HG03060 (cell line): ENCODE results near the gene IDH3A.
"Not testable (repeated sequence)": the region's sequence is repeated elsewhere in the genome, so short reads cannot be mapped to it uniquely, and the experiment has no call there.

Source experiments
- ATAC-seq: cut with Tn5 transposase; IDR thresholded peaks from one replicate; pipeline ENCODE4 v1.9.1; 2021; ENCODE audit warnings: low read depth, moderate number of reproducible peaks; ENCODE audit not compliant: unreplicated experiment

Gene IDH3A

GRCh38 chr15:78129077-78129750 is 19.9 kb upstream of the IDH3A start:
- ATAC-seq: no peak

- ATAC-seq: no peak
Observed at GRCh38 chr15:78129751-78130287, 19.3 kb upstream of the IDH3A start.

GRCh38 chr15:78130466-78131294 is 18.5 kb upstream of the IDH3A start:
- no peak for ATAC-seq

- ATAC-seq: no peak
Observed at GRCh38 chr15:78131295-78132061, 17.7 kb upstream of the IDH3A start, which contains the start of gene CIB2. Gene CIB2, minus strand, starts transcription at chr15:78131445. Its CDS starts 230 bp downstream, at chr15:78131215.

- ATAC-seq: no peak
Observed at GRCh38 chr15:78133801-78134200, 15.4 kb upstream of the IDH3A start.

- ATAC-seq: no peak
Observed at GRCh38 chr15:78139578-78139977, 9.6 kb upstream of the IDH3A start.

GRCh38 chr15:78140292-78140691 is 8.9 kb upstream of the IDH3A start:
- ATAC-seq: no peak

- no peak for ATAC-seq
Observed at GRCh38 chr15:78142332-78142731, 6.8 kb upstream of the IDH3A start.

GRCh38 chr15:78146425-78147154 is 2.6 kb upstream of the IDH3A start:
- no peak for ATAC-seq

- no peak for ATAC-seq
Observed at GRCh38 chr15:78147566-78147965, 1.6 kb upstream of the IDH3A start.

GRCh38 chr15:78148392-78149067 is 632 bp upstream of the IDH3A start:
- ATAC-seq: no peak

GRCh38 chr15:78149805-78150751 is 916 bp downstream of the IDH3A start:
- peak; percentile 12 for ATAC-seq

GRCh38 chr15:78151075-78151474 is 1.9 kb downstream of the IDH3A start:
- ATAC-seq: not testable (repeated sequence)

GRCh38 chr15:78154955-78155354 is 5.8 kb downstream of the IDH3A start:
- no peak for ATAC-seq

GRCh38 chr15:78155355-78155939 is 6.3 kb downstream of the IDH3A start:
- no peak for ATAC-seq

GRCh38 chr15:78156653-78157052 is 7.5 kb downstream of the IDH3A start:
- no peak for ATAC-seq

GRCh38 chr15:78157203-78157602 is 8.0 kb downstream of the IDH3A start:
- no peak for ATAC-seq

- no peak for ATAC-seq
Observed at GRCh38 chr15:78159395-78159794, 10.2 kb downstream of the IDH3A start.
